Activated naive CD8-positive, alpha-beta T cell treated with anti-CD3 and anti-CD28 coated beads for 36 hours (primary cell): ENCODE data around the gene MT1B. TPM values are rescaled to one million over a fixed set of nuclear protein-coding genes. Genes with fewer than 3 reads are reported as not detected.

Source experiments
- DNase-seq: peaks from one replicate; pipeline ENCODE4 v3.0.0; 2021
- H3K27ac Mint-ChIP-seq: one replicate; pipeline ENCODE4 v1.8.0; 2022; ENCODE audit warnings: mild to moderate bottlenecking, moderate library complexity, mixed read lengths
- H3K27me3 Mint-ChIP-seq: one replicate; pipeline ENCODE4 v1.8.0; 2022; ENCODE audit warnings: mild to moderate bottlenecking, mixed read lengths
- H3K36me3 Mint-ChIP-seq: one replicate; pipeline ENCODE4 v1.8.0; 2021; ENCODE audit warnings: mild to moderate bottlenecking, mixed read lengths
- H3K4me1 Mint-ChIP-seq: one replicate; pipeline ENCODE4 v1.8.0; 2021; ENCODE audit warnings: mixed read lengths
- H3K4me3 Mint-ChIP-seq: one replicate; pipeline ENCODE4 v1.8.0; 2022; ENCODE audit warnings: mild to moderate bottlenecking, moderate library complexity, mixed read lengths
- H3K9me3 Mint-ChIP-seq: one replicate; pipeline ENCODE4 v1.8.0; 2022; ENCODE audit warnings: mixed read lengths
- total RNA-seq, 2 experiments: library from RNA; stranded (reverse); gene quantifications; one replicate each; pipeline ENCODE4 v1.2.3, GENCODE V29; 2021

Gene MT1B
- total RNA-seq, 2 experiments from 2014 or later, result not detected

DNA sequence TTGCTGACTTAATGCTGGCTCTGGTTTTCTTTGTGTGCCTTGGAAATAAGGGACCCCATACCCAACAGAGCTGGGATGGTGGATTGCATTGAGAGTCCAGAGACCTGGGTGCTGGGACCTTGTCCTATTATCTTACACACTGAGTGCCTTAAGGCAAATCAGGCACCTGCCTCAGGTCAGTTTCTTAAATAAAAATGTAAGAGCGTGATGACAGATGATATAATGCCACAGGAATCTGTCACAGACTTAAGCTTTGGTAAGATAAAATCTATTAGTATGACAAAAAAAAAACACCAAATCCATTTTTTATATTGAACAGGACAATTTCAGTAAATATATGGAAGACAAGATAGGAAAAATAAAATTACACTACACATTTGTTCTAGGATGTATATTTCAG is 11.6 kb upstream of the MT1B start:
- DNase-seq, result no peak
- H3K27ac Mint-ChIP-seq, result no peak overlapping the region

GRCh38 chr16:56641166-56641565 is 10.5 kb upstream of the MT1B start:
- no peaks in the 10 kb centered on the region for H3K36me3 Mint-ChIP-seq
- peaks cover 57% of the 10 kb centered on the region for H3K27me3 Mint-ChIP-seq
- DNase-seq, result no peak
- H3K4me3 Mint-ChIP-seq, result no peak overlapping the region
- H3K27ac Mint-ChIP-seq, result no peak overlapping the region
- no peaks in the 10 kb centered on the region for H3K9me3 Mint-ChIP-seq
- H3K4me1 Mint-ChIP-seq, result peaks cover 28% of the 10 kb centered on the region

More for the DNA sequence above, 11.6 kb upstream of the MT1B start:
- Mint-ChIP-seq H3K27me3 (peaks cover 64% of the 10 kb centered on the region), H3K36me3 (no peaks in the 10 kb centered on the region), H3K4me1 (peaks cover 34% of the 10 kb centered on the region), H3K4me3 (no peak overlapping the region), H3K9me3 (no peaks in the 10 kb centered on the region)

DNA sequence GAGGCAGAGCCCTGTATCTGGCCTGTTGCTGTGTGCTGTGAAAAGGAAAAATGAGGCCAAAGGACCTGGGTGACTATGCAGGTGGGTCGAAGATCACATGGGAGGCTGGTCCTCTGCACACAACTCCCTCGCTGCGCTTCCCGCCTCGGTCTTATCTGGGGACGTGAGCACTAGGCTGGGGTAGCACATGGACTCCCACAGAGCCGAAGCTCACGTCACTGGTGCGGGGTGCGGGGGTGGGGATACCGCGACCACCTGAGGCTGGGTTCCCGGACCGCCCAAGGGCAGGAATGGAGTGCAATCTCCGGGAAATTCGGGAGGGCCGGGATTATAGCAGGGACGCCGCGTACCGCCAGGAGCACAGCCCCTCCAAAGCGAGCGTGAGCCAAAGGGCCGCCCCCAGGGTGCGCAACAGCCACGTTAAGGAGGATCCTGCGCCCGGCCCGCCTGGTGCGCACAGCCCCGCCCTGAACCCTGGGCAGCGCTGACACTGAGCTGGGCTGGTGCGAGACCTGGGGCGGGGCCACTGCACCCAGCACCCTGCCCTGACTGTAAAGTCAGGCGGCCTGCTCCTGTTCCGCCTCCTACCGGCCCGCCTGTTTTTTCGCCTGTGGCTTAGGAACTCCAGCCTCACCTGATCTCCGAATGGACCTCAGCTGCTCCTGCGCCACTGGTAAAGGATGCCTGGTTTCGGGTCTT is 8.5 kb upstream of the MT1B start:
- peaks cover 42% of the 10 kb centered on the region for H3K27me3 Mint-ChIP-seq
- H3K36me3 Mint-ChIP-seq, result no peaks in the 10 kb centered on the region
- peak; percentile 87 for DNase-seq
- peak overlapping the region; percentile 70 for H3K4me3 Mint-ChIP-seq
- H3K4me1 Mint-ChIP-seq, result peaks cover 17% of the 10 kb centered on the region
- H3K9me3 Mint-ChIP-seq, result no peaks in the 10 kb centered on the region
- no peak overlapping the region for H3K27ac Mint-ChIP-seq

DNA sequence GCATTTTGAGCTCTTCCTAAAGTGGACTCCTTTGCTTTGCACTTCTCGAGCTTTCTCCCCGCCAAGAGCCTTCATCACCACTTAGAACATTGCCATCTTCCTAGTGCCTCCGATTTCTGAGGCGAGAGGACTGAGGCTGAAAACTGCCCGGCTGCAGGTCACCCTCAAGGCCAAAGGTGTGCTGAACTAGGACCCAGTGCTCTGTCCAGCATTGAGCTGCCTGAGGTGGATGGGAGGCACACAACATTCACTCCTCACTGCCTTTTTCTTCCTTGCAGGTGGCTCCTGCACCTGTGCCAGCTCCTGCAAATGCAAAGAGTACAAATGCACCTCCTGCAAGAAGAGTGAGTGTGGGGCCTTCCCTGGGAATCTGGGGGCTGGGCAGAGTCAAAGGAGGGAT is 7.9 kb upstream of the MT1B start:
- Mint-ChIP-seq H3K4me1 (peaks cover 17% of the 10 kb centered on the region), H3K9me3 (no peaks in the 10 kb centered on the region), H3K36me3 (no peaks in the 10 kb centered on the region), H3K27ac (no peak overlapping the region), H3K27me3 (peaks cover 39% of the 10 kb centered on the region), H3K4me3 (peak overlapping the region; percentile 70)
- DNase-seq, result no peak

- Mint-ChIP-seq H3K27ac (no peak overlapping the region), H3K4me3 (no peak overlapping the region), H3K4me1 (peaks cover 17% of the 10 kb centered on the region), H3K9me3 (no peaks in the 10 kb centered on the region), H3K36me3 (no peaks in the 10 kb centered on the region), H3K27me3 (peaks cover 24% of the 10 kb centered on the region)
- no peak for DNase-seq
These were observed 6.4 kb upstream of the MT1B start for GRCh38 chr16:56645311-56645710.

DNA sequence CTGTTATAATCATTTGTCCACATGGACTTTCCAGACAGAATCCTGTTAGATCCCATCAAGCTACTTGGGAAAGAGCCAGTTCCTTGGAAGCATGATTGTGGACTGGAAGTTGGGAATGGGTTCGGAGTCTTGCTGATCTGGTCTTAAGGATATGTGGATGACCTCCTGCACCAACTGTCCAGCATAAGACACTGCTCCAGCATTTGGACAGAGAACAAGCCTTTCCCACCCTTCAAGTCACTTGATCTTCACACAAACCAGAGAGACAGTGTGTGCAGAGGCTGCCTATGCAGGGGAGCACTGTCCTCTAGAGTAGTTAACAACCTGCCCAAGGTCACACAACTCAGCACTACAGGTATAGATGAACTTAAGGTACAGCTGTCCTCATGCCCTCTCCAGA is 5.8 kb upstream of the MT1B start:
- H3K4me3 Mint-ChIP-seq, result no peak overlapping the region
- H3K9me3 Mint-ChIP-seq, result no peaks in the 10 kb centered on the region
- DNase-seq, result no peak
- H3K27me3 Mint-ChIP-seq, result peaks cover 23% of the 10 kb centered on the region
- no peak overlapping the region for H3K27ac Mint-ChIP-seq
- H3K36me3 Mint-ChIP-seq, result no peaks in the 10 kb centered on the region
- H3K4me1 Mint-ChIP-seq, result peaks cover 17% of the 10 kb centered on the region

DNA sequence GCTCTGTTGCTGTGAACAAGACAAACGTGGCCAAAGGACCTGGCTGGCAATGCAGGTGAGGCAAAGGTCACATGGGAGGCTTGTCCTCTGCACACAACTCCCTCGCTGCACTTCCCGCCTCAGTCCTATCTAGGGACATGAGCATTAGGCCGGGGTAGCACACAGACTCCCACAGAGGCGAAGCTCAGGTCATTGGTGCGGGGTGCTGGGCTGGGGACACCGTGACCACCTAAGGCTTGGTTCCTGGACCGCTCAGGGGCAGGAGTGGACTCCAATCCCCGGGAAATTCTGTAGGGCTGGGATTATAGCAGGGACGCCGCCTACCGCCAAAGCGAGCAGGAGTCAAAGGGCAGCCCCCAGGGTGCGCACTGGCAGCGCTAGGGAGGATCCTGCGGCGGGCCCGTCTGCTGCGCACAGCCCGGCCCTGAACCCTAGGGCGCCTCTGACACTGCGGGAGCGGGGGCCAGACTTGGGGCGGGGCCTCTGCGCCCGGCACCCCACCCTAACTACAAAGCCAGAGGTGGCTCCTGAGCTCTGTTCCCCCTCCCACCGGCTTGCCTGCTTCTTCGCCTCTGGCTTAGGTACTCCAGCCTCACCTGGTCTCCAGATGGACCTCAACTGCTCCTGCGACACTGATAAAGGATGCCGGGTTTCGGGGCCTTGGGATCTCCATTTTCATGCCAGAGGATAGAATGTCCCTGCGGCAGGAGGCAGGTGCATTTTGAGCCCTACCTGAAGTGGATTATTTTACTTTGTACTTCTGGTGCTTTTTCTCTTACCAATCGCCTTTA is 3.9 kb upstream of the MT1B start:
- Mint-ChIP-seq H3K27me3 (peaks cover 28% of the 10 kb centered on the region), H3K36me3 (no peaks in the 10 kb centered on the region), H3K4me1 (peaks cover 13% of the 10 kb centered on the region), H3K9me3 (no peaks in the 10 kb centered on the region), H3K27ac (no peak overlapping the region), H3K4me3 (no peak overlapping the region)
- no peak for DNase-seq

- Mint-ChIP-seq H3K27ac (no peak overlapping the region), H3K4me3 (no peak overlapping the region), H3K27me3 (peaks cover 23% of the 10 kb centered on the region), H3K36me3 (no peaks in the 10 kb centered on the region), H3K9me3 (no peaks in the 10 kb centered on the region), H3K4me1 (peaks cover under 1% of the 10 kb centered on the region)
- DNase-seq, result no peak
These were observed 2.4 kb upstream of the MT1B start for GRCh38 chr16:56649271-56649670.

DNA sequence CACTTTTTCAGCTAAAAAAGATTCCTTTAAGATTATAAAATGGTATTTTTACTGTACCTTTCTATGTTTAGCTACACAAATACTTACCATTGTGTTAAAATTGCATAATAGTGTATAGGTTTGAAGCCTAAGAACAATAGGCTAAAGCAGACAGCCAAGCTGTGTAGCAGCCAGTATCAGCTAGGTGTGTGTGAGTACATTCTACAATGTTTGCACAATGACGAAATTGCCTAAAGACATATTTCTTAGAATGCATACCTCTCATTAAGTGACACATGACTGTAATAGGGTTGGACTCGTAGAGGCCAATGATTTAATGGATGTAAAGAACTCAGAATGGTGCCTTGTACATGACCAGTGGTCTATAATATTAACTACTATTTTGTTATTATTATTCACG is 1.9 kb upstream of the MT1B start:
- no peaks in the 10 kb centered on the region for H3K9me3 Mint-ChIP-seq
- no peak overlapping the region for H3K4me3 Mint-ChIP-seq
- no peak for DNase-seq
- no peak overlapping the region for H3K27ac Mint-ChIP-seq
- H3K4me1 Mint-ChIP-seq, result no peaks in the 10 kb centered on the region
- H3K36me3 Mint-ChIP-seq, result no peaks in the 10 kb centered on the region
- H3K27me3 Mint-ChIP-seq, result peaks cover 18% of the 10 kb centered on the region

GRCh38 chr16:56652600-56652999 is 914 bp downstream of the MT1B start:
- no peak for DNase-seq
- Mint-ChIP-seq H3K4me1 (peaks cover 4% of the 10 kb centered on the region), H3K36me3 (no peaks in the 10 kb centered on the region), H3K4me3 (no peak overlapping the region), H3K27ac (no peak overlapping the region), H3K27me3 (peaks cover 10% of the 10 kb centered on the region), H3K9me3 (no peaks in the 10 kb centered on the region)

- Mint-ChIP-seq H3K27ac (no peak overlapping the region), H3K36me3 (no peaks in the 10 kb centered on the region), H3K9me3 (no peaks in the 10 kb centered on the region), H3K27me3 (peaks cover 10% of the 10 kb centered on the region), H3K4me1 (peaks cover 8% of the 10 kb centered on the region), H3K4me3 (no peak overlapping the region)
- DNase-seq, result no peak
These were observed 1.5 kb downstream of the MT1B start for GRCh38 chr16:56653218-56653617.

DNA sequence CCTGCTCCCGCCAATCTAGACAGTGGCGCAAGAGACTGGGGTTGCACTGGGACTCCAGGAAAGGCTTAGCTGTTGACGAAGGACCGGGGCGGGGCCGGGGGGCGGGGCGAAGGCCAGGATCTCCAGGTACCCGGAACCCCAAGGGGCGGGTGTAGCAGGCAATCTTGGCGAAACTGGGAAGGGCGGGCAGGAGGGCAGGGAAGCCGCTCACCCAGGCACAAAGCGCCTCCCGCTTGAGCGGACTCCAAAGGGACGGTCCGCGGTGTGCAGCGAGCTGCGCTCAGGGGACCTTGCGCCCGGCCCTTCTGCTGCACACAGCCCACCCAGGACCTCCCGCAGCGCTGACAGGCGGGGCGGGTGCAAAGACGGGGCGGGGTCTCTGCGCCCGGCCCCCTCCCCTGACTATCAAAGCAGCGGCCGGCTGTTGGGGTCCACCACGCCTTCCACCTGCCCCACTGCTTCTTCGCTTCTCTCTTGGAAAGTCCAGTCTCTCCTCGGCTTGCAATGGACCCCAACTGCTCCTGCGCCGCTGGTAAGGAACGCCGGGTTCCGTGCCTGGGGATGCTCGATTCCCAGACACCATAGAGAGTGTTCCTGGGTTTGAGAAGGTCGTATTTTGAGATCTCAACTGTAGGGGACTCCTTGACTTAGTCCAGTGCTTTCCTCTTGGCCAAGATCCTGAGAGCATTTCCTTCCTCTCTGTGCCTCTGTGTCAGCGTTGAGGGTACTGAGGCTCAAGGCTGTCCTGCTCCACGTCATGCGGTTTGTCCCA is 6.1 kb downstream of the MT1B start, which contains the start of gene MT1F:
Gene MT1F, plus strand, starts transcription at position 405 of the 772 bp plus-strand sequence. Its CDS starts 100 bp downstream, at position 505.
- peak; percentile 81 for DNase-seq
- Mint-ChIP-seq H3K36me3 (peaks cover 5% of the 10 kb centered on the region), H3K27ac (peak within 1 kb of the TSS; percentile 83), H3K4me1 (peaks cover 23% of the 10 kb centered on the region), H3K27me3 (no peaks in the 10 kb centered on the region), H3K4me3 (peak within 1 kb of the TSS; percentile 94), H3K9me3 (no peaks in the 10 kb centered on the region)

GRCh38 chr16:56658327-56658875 is 6.7 kb downstream of the MT1B start:
- no peak for DNase-seq
- Mint-ChIP-seq H3K9me3 (no peaks in the 10 kb centered on the region), H3K36me3 (peaks cover 7% of the 10 kb centered on the region), H3K27me3 (peaks cover 2% of the 10 kb centered on the region), H3K4me3 (peak overlapping the region; percentile 94), H3K27ac (no peak overlapping the region), H3K4me1 (peaks cover 23% of the 10 kb centered on the region)

DNA sequence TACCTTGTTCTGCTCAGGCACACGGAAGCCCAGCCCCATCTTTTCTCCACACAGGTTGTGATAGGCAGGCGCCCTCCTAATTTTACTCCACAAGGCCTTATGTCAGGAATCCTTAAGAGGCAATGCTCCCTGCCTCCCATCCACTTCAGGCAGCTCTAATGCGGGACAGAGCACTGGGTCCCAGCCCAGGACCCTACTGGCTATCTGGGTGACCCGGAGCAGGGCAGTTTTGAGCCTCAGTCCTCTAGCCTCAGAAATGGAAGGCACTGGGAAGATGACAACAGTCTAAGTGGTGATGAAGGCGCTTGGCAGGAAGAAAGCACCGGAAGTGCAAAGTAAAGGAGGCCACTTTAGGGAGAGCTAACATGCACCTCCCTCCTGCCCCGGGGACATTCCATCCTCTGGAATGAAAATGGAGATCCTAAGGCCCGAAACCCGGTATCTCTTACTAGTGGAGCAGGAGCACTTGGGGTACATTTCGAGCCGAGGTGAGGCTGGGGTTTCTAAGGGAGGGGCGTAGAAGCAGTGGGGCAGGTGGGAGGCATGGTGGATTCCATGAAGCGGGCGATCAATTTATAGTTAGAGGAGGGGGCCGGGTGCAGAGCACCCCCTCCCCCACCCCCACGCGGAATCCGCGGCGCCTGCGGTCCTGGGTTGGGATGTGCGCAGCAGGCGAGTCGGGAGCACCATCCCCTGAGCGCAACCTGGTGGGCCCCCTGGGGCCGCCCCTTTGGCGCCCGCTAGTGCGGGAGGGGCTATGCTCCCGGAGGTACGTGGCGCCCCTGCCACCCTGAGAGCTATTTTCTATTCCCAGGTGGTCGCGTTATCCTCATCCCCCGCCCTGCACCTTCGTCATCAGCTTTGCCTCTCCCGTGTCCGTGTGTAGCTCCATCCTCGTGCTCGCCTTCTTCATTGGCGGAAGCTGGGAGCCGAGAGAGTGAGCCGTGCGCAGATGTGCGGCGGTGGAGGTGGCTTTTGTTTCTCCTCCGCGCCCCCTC is 11.0 kb downstream of the MT1B start:
- Mint-ChIP-seq H3K36me3 (peaks cover 9% of the 10 kb centered on the region), H3K9me3 (no peaks in the 10 kb centered on the region), H3K27ac (peak overlapping the region; percentile 90), H3K27me3 (peaks cover 15% of the 10 kb centered on the region), H3K4me3 (peak overlapping the region; percentile 84), H3K4me1 (peaks cover 19% of the 10 kb centered on the region)
- DNase-seq, result peak; percentile 51
